WTC11 (cell line): Measurements from ENCODE around the gene FAM47E. TPM values are rescaled to one million over a fixed set of nuclear protein-coding genes. Genes with fewer than 3 reads are reported as not detected.

ENCODE experiments used
- ATAC-seq: fragments of 200-7000 bp; cut with Tn5 transposase; 2 replicates; pipeline ENCODE4 v1.10.0; 2021; ENCODE audit warnings: mild to moderate bottlenecking, moderate library complexity
- CTCF ChIA-PET: fragments of 300-600 bp; sonication (Branson Sonifier 250); formaldehyde crosslinking; loops from one replicate; lab custom pipeline; 2021; ENCODE audit warnings: antibody characterized with exemption; lab: Charles Lee
- POLR2A ChIA-PET: fragments of 350-600 bp; sonication (Branson Sonifier 250); formaldehyde crosslinking; loops from one replicate; lab custom pipeline; 2021; ENCODE audit warnings: antibody characterized with exemption; lab: Charles Lee
- DNase-seq: peaks from one replicate; pipeline ENCODE4 v3.0.0; 2021; ENCODE audit warnings: low spot score
- H3K27ac Mint-ChIP-seq: 2 replicates; pipeline ENCODE4 v1.8.0; 2021; ENCODE audit warnings: mixed read lengths
- H3K27me3 Mint-ChIP-seq: 2 replicates; pipeline ENCODE4 v1.8.0; 2021; ENCODE audit warnings: low read depth, mild to moderate bottlenecking, moderate library complexity, mixed read lengths
- H3K36me3 Mint-ChIP-seq: 2 replicates; pipeline ENCODE4 v1.8.0; 2021; ENCODE audit warnings: mixed read lengths
- H3K4me1 Mint-ChIP-seq: 2 replicates; pipeline ENCODE4 v1.8.0; 2022; ENCODE audit warnings: mixed read lengths
- H3K4me3 Mint-ChIP-seq: 2 replicates; pipeline ENCODE4 v1.8.0; 2021; ENCODE audit warnings: mild to moderate bottlenecking, moderate library complexity, mixed read lengths
- H3K9me3 Mint-ChIP-seq: 2 replicates; pipeline ENCODE4 v1.8.0; 2021; ENCODE audit warnings: mixed read lengths
- AR ChIP-seq: fragments of 250-450 bp; sonication (Bioruptor Pico); IDR thresholded peaks from 2 replicates; pipeline ENCODE4 v1.9.0; 2021; ENCODE audit warnings: mild to moderate bottlenecking
- ATF6 ChIP-seq: sonication (generic); formaldehyde crosslinking; IDR thresholded peaks from 2 replicates; pipeline ENCODE4 v1.8.1; 2023; ENCODE audit warnings: mild to moderate bottlenecking, missing genetic modification reagents
- CREB1 ChIP-seq: sonication (generic); formaldehyde crosslinking; IDR thresholded peaks from 2 replicates; pipeline ENCODE4 v1.8.0; 2023; ENCODE audit warnings: mild to moderate bottlenecking, missing genetic modification reagents
- CTCF ChIP-seq: fragments of 200-600 bp; IDR thresholded peaks from 2 replicates; pipeline ENCODE4 v1.8.0; 2022; ENCODE audit warnings: antibody characterized with exemption
- GRHL2 ChIP-seq: fragments of 250-450 bp; sonication (Bioruptor Pico); IDR thresholded peaks from 2 replicates; pipeline ENCODE4 v1.8.0; 2022; ENCODE audit warnings: mild to moderate bottlenecking, moderate library complexity; ENCODE audit not compliant: insufficient replicate concordance, severe bottlenecking
- GTF2I ChIP-seq: fragments of 250-450 bp; sonication (Bioruptor Pico); conservative IDR thresholded peaks from 2 replicates; pipeline ENCODE4 v1.4.0; 2021; ENCODE audit warnings: mild to moderate bottlenecking
- JUN ChIP-seq: sonication (generic); formaldehyde crosslinking; IDR thresholded peaks from 2 replicates; pipeline ENCODE4 v1.8.0; 2023; ENCODE audit warnings: mild to moderate bottlenecking, missing genetic modification reagents
- NR2C2 ChIP-seq: sonication (generic); formaldehyde crosslinking; IDR thresholded peaks from 2 replicates; pipeline ENCODE4 v1.8.0; 2022; ENCODE audit warnings: mild to moderate bottlenecking, missing genetic modification reagents
- SOX15 ChIP-seq: fragments of 250-450 bp; sonication (Bioruptor Pico); IDR thresholded peaks from 2 replicates; pipeline ENCODE4 v1.9.0; 2021; ENCODE audit warnings: mild to moderate bottlenecking
- SP1 ChIP-seq: sonication (generic); formaldehyde crosslinking; conservative IDR thresholded peaks from 2 replicates; pipeline ENCODE4 v1.8.1; 2022; ENCODE audit warnings: missing genetic modification reagents
- STAT6 ChIP-seq: sonication (generic); formaldehyde crosslinking; conservative IDR thresholded peaks from 2 replicates; pipeline ENCODE4 v1.8.1; 2023; ENCODE audit warnings: mild to moderate bottlenecking, low read depth, missing genetic modification reagents, moderate library complexity
- TCF7 ChIP-seq: sonication (generic); formaldehyde crosslinking; IDR thresholded peaks from 2 replicates; pipeline ENCODE4 v1.8.0; 2022; ENCODE audit warnings: mild to moderate bottlenecking, low read depth, missing genetic modification reagents, moderate library complexity
- TEAD1 ChIP-seq: sonication (generic); formaldehyde crosslinking; IDR thresholded peaks from 2 replicates; pipeline ENCODE4 v1.8.0; 2022; ENCODE audit warnings: mild to moderate bottlenecking, missing genetic modification reagents
- ZBTB21 ChIP-seq: sonication (generic); formaldehyde crosslinking; IDR thresholded peaks from 2 replicates; pipeline ENCODE4 v1.8.1; 2023; ENCODE audit warnings: mild to moderate bottlenecking, missing genetic modification reagents, borderline replicate concordance
- ZNF232 ChIP-seq: sonication (generic); formaldehyde crosslinking; IDR thresholded peaks from 2 replicates; pipeline ENCODE4 v1.8.0; 2022; ENCODE audit warnings: mild to moderate bottlenecking, missing genetic modification reagents
- ZNF317 ChIP-seq: sonication (generic); formaldehyde crosslinking; IDR thresholded peaks from 2 replicates; pipeline ENCODE4 v1.8.1; 2023; ENCODE audit warnings: low read depth, mild to moderate bottlenecking, moderate library complexity, missing genetic modification reagents, borderline replicate concordance
- ZNF416 ChIP-seq: fragments of 250-450 bp; sonication (Bioruptor Pico); IDR thresholded peaks from 2 replicates; pipeline ENCODE4 v1.9.0; 2021; ENCODE audit warnings: mild to moderate bottlenecking, inconsistent platforms
- ZNF425 ChIP-seq: fragments of 250-450 bp; sonication (Bioruptor Pico); conservative IDR thresholded peaks from 2 replicates; pipeline ENCODE4 v1.9.0; 2021; ENCODE audit warnings: mild to moderate bottlenecking
- total RNA-seq: library from RNA; stranded (reverse); gene quantifications from 3 replicates; pipeline ENCODE4 v1.2.3, GENCODE V29; 2021
- TF ChIP-seq, protein P1 (sequence below): sonication (generic); formaldehyde crosslinking; IDR thresholded peaks from 2 replicates; pipeline ENCODE4 v1.8.1; 2022; ENCODE audit warnings: mild to moderate bottlenecking, missing genetic modification reagents, moderate library complexity, borderline replicate concordance

FAM47E gene
- total RNA-seq, 1 experiment from 2014 or later, result 1.4 TPM

- no peaks in the 10 kb centered on the region for H3K9me3 Mint-ChIP-seq
- no peaks in the 10 kb centered on the region for H3K36me3 Mint-ChIP-seq
- POLR2A ChIA-PET, result no interaction called here
- peaks cover 11% of the 10 kb centered on the region for H3K4me1 Mint-ChIP-seq
- H3K4me3 Mint-ChIP-seq, result no peak overlapping the region
- H3K27me3 Mint-ChIP-seq, result no peaks in the 10 kb centered on the region
- CTCF ChIA-PET, result interaction anchor here (1.3 kb wide), 1 partner anchor 27 kb away, joined by 3 read pairs; no protein-coding TSS in a partner anchor
- no peak for ATAC-seq
- TF ChIP-seq ZNF425 (CRISPR knock-in tag) (no peak), AR (no peak), TCF7 (CRISPR knock-in tag) (no peak), ZNF317 (CRISPR knock-in tag) (no peak), ZNF232 (no peak)
- no peak overlapping the region for H3K27ac Mint-ChIP-seq
- no peak for DNase-seq
Observed at GRCh38 chr4:76206222-76206942, 45.1 kb upstream of the FAM47E start.

DNA sequence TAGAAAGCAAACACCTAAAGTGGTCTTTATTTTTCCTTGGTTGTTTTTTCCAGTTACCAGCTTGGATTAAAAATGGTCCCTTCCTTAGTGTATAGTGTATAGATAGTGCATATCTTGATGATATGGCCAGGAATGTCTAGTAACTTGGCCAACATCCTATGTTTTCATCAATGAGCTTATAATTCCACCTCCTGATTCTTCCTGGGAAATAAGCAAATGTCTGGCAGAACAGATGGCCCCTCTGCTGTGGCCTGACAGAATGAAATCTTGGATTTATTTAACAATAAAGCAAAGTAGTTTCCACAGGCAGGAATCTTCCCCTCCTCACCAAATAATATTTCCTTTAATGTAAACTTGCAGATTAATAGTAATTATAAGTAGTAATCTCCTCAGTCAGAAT, 44.0 kb upstream of the FAM47E start:
- peaks cover 20% of the 10 kb centered on the region for H3K4me1 Mint-ChIP-seq
- H3K27ac Mint-ChIP-seq, result no peak overlapping the region
- POLR2A ChIA-PET, result no interaction called here
- DNase-seq, result no peak
- peaks cover 3% of the 10 kb centered on the region; the same call in 1 of the 2 replicates for H3K27me3 Mint-ChIP-seq
- CTCF ChIA-PET, result no interaction called here
- H3K4me3 Mint-ChIP-seq, result no peak overlapping the region
- H3K36me3 Mint-ChIP-seq, result no peaks in the 10 kb centered on the region
- no peak for ATAC-seq
- no peaks in the 10 kb centered on the region for H3K9me3 Mint-ChIP-seq
- TF ChIP-seq ZNF425 (CRISPR knock-in tag), result no peak
- TF ChIP-seq, protein P1, sequence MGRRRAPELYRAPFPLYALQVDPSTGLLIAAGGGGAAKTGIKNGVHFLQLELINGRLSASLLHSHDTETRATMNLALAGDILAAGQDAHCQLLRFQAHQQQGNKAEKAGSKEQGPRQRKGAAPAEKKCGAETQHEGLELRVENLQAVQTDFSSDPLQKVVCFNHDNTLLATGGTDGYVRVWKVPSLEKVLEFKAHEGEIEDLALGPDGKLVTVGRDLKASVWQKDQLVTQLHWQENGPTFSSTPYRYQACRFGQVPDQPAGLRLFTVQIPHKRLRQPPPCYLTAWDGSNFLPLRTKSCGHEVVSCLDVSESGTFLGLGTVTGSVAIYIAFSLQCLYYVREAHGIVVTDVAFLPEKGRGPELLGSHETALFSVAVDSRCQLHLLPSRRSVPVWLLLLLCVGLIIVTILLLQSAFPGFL (CRISPR knock-in tag), result no peak
- TF ChIP-seq JUN (CRISPR knock-in tag), result no peak
- TF ChIP-seq SP1, result no peak
- no peak for TF ChIP-seq ZBTB21 (CRISPR knock-in tag)
- TF ChIP-seq SOX15 (CRISPR knock-in tag), result no peak
- TF ChIP-seq GTF2I, result no peak
- TF ChIP-seq TCF7 (CRISPR knock-in tag), result no peak
- TF ChIP-seq ZNF416, result no peak
- TF ChIP-seq GRHL2 (CRISPR knock-in tag), result no peak
- no peak for TF ChIP-seq STAT6 (CRISPR knock-in tag)
- TF ChIP-seq ATF6 (CRISPR knock-in tag), result no peak
- TF ChIP-seq NR2C2, result no peak
- no peak for TF ChIP-seq CREB1
- TF ChIP-seq TEAD1 (CRISPR knock-in tag), result no peak
- TF ChIP-seq CTCF, result no peak
